Endodermal cell (in vitro differentiated cells): ENCODE results near the gene GPC6. TPM values are rescaled to one million over a fixed set of nuclear protein-coding genes. Genes with fewer than 3 reads are reported as not detected.

ENCODE experiments used
- DNase-seq: peaks from one replicate; pipeline ENCODE4 v3.0.0-alpha.2; 2017
- H3K27ac ChIP-seq: 2 replicates; pipeline ENCODE4 v1.5.1; 2013; ENCODE audit warnings: mild to moderate bottlenecking, low read depth, low read length, moderate library complexity
- H3K27me3 ChIP-seq: 2 replicates; pipeline ENCODE4 v1.6.1; 2013; ENCODE audit warnings: mild to moderate bottlenecking, low read length, moderate library complexity; ENCODE audit not compliant: insufficient read depth, control insufficient read depth, poor library complexity, severe bottlenecking
- H3K36me3 ChIP-seq: 2 replicates; pipeline ENCODE4 v1.7.0; 2013; ENCODE audit warnings: mild to moderate bottlenecking, low read length, moderate library complexity; ENCODE audit not compliant: control insufficient read depth, insufficient read depth
- H3K4me1 ChIP-seq: one replicate; pipeline ENCODE4 v1.7.0; 2013; ENCODE audit warnings: low read length; ENCODE audit not compliant: control insufficient read depth, insufficient read depth
- H3K4me3 ChIP-seq: 2 replicates; pipeline ENCODE4 v1.5.1; 2013; ENCODE audit warnings: mild to moderate bottlenecking, low read length, moderate library complexity
- H3K9ac ChIP-seq: 2 replicates; pipeline ENCODE4 v1.6.1; 2013; ENCODE audit warnings: mild to moderate bottlenecking, low read length, moderate library complexity; ENCODE audit not compliant: poor library complexity, severe bottlenecking; ENCODE audit errors: extremely low read depth
- H3K9me3 ChIP-seq: 2 replicates; pipeline ENCODE4 v1.6.1; 2013; ENCODE audit warnings: mild to moderate bottlenecking, low read length, moderate library complexity; ENCODE audit not compliant: control insufficient read depth
- H3K27ac Mint-ChIP-seq: 2 replicates; pipeline ENCODE4 v1.8.0; 2020; ENCODE audit warnings: mixed read lengths
- H3K27me3 Mint-ChIP-seq: 2 replicates; pipeline ENCODE4 v1.8.0; 2021; ENCODE audit warnings: mild to moderate bottlenecking, mixed read lengths; ENCODE audit not compliant: insufficient read depth
- H3K36me3 Mint-ChIP-seq: 2 replicates; pipeline ENCODE4 v1.8.0; 2020; ENCODE audit warnings: low read depth, mixed read lengths
- H3K4me1 Mint-ChIP-seq: 2 replicates; pipeline ENCODE4 v1.8.0; 2020; ENCODE audit warnings: mixed read lengths
- H3K4me3 Mint-ChIP-seq: 2 replicates; pipeline ENCODE4 v1.8.0; 2020; ENCODE audit warnings: mild to moderate bottlenecking, moderate library complexity, mixed read lengths
- H3K9me3 Mint-ChIP-seq: 2 replicates; pipeline ENCODE4 v1.8.0; 2020; ENCODE audit warnings: mild to moderate bottlenecking, mixed read lengths
- WGBS, 2 experiments: methylation state at CpG; one replicate each; pipeline versions ENCODE4 v1.1.5 to v1.1.7; 2013; ENCODE audit warnings: missing lambda C conversion rate in 2 of 2, mixed read lengths in 1 of 2; ENCODE audit not compliant: insufficient coverage in 1 of 2, insufficient read length in 1 of 2; 5-methylcytosine and 5-hydroxymethylcytosine counted together
- total RNA-seq, 2 donors: library from RNA; stranded (reverse); fragmentation: NEBNext Ultra II Directional in 1 of 2; extraction: Animal tissue kit (Norgen Biotek cat#: 25700) in 1 of 2; gene quantifications; 2 replicates in 1 of 2; 3 replicates in 1 of 2; pipeline ENCODE4 v1.2.1, GENCODE V29; 2021
- TF ChIP-seq, protein P1 (sequence below): fragments of 200-600 bp; sonication (generic); conservative IDR thresholded peaks from 2 replicates; pipeline ENCODE4 v1.5.0; 2021; ENCODE audit warnings: antibody characterized with exemption, mild to moderate bottlenecking

GPC6 gene
- total RNA-seq, 2 donors from 2014 or later: 69.6 to 80.4 TPM

DNA sequence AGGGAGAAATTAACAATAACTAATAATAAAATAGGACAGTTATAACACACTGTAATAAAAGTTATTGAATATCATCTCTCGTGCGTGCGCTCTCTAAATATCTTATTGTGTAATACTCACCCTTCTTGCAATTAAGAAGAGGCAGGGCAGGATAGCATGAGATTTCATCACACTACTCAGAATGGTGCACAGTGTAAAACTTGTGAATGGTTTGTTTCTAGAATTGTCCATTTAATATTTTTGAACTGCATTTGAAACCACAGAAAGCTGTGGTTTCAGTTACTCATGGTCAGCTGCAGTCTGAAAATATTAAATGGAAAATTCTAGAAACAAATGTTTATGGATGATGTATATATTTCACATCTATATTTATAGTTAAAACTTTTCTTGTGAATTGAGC, 1091.8 kb downstream of the GPC6 start:
- no peak for DNase-seq
- H3K4me3 Mint-ChIP-seq: no peak overlapping the region
- 93 to 100% methylated on average over 3 of the region's 3 CpGs for WGBS, 2 experiments
- Histone ChIP-seq H3K4me1 (peaks cover 7% of the 10 kb centered on the region), H3K27me3 (no peaks in the 10 kb centered on the region), H3K9me3 (peaks cover 15% of the 10 kb centered on the region), H3K27ac (no peak overlapping the region), H3K4me3 (no peak overlapping the region), H3K9ac (no peak overlapping the region), H3K36me3 (no peaks in the 10 kb centered on the region)
- peaks cover 2% of the 10 kb centered on the region for H3K36me3 Mint-ChIP-seq
- H3K27me3 Mint-ChIP-seq: no peaks in the 10 kb centered on the region
- no peak overlapping the region for H3K27ac Mint-ChIP-seq
- TF ChIP-seq, protein P1, sequence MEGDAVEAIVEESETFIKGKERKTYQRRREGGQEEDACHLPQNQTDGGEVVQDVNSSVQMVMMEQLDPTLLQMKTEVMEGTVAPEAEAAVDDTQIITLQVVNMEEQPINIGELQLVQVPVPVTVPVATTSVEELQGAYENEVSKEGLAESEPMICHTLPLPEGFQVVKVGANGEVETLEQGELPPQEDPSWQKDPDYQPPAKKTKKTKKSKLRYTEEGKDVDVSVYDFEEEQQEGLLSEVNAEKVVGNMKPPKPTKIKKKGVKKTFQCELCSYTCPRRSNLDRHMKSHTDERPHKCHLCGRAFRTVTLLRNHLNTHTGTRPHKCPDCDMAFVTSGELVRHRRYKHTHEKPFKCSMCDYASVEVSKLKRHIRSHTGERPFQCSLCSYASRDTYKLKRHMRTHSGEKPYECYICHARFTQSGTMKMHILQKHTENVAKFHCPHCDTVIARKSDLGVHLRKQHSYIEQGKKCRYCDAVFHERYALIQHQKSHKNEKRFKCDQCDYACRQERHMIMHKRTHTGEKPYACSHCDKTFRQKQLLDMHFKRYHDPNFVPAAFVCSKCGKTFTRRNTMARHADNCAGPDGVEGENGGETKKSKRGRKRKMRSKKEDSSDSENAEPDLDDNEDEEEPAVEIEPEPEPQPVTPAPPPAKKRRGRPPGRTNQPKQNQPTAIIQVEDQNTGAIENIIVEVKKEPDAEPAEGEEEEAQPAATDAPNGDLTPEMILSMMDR: no peak
- H3K9me3 Mint-ChIP-seq: peaks cover 5% of the 10 kb centered on the region
- peaks cover 8% of the 10 kb centered on the region for H3K4me1 Mint-ChIP-seq

DNA sequence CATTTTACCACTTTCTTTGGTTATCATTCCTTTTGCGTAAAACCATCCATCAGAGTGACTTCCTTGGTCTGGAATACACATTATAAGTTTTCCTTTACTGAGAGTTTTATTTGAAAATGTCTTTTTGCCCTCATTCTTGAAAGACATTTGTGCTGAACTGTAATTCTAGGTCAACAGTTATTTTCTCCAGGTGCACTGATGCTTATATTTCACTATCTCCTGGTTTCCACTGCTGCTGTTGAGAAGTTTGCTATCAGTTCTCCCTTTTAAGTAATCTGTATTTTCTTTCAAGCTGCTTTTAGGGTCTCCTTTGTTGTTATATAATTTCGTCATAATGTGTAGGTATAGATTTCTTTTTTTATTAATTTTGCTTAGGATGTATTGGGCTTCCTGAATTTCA, 1092.9 kb downstream of the GPC6 start:
- H3K27ac ChIP-seq: no peak overlapping the region
- H3K9me3 Mint-ChIP-seq: peaks cover 5% of the 10 kb centered on the region
- H3K4me3 ChIP-seq: no peak overlapping the region
- H3K27ac Mint-ChIP-seq: no peak overlapping the region
- H3K36me3 ChIP-seq: no peaks in the 10 kb centered on the region
- TF ChIP-seq, protein P1: no peak
- H3K9ac ChIP-seq: no peak overlapping the region
- 68 to 100% methylated on average over 1 to 2 of the region's 2 CpGs for WGBS, 2 experiments
- peaks cover 2% of the 10 kb centered on the region for H3K36me3 Mint-ChIP-seq
- no peak overlapping the region for H3K4me3 Mint-ChIP-seq
- peaks cover 15% of the 10 kb centered on the region for H3K9me3 ChIP-seq
- no peaks in the 10 kb centered on the region for H3K27me3 Mint-ChIP-seq
- no peak for DNase-seq
- no peaks in the 10 kb centered on the region for H3K27me3 ChIP-seq
- peaks cover 17% of the 10 kb centered on the region for H3K4me1 Mint-ChIP-seq
- H3K4me1 ChIP-seq: peaks cover 11% of the 10 kb centered on the region

DNA sequence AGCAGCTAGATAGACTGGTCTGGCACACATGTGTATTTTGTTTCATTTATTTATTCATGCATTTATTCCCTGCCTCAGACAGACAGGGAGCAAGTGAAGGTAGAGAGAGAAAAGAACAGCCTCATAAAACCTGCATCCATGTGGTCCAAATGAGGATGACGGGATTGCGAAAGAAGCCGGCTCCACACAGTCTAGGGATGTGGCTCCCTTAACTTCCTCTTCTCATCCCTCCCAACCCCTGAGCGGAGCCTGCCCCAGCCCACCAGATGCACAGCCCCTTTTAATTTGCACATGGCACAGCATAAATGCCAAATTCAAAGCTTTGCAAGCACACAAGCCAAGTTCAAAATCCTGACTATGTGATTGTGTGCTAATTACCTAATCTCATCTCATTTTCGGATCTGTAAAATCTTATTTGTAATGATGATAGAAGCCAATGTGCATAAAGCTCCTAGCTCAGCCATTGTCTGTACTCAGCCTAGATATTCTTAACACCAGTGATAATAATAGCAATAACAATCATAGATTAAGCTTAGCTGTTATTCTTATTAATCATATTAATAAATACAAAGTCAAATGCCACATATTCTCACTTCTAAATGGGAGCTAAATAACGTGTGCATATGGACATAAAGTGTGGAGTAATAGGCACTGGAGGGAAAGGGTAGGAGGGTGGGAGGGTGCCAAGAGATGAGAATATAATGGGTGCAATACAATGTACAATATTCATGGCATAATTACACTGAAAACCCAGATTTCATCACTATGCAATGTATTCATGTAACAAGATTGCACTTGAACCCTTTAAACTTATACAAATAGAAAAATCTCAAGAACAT, 1096.5 kb downstream of the GPC6 start:
- Mint-ChIP-seq H3K27ac (peak overlapping the region; percentile 66), H3K36me3 (no peaks in the 10 kb centered on the region), H3K4me3 (no peak overlapping the region), H3K27me3 (no peaks in the 10 kb centered on the region), H3K9me3 (peaks cover 5% of the 10 kb centered on the region), H3K4me1 (peaks cover 48% of the 10 kb centered on the region)
- Histone ChIP-seq H3K27me3 (no peaks in the 10 kb centered on the region), H3K9me3 (peaks cover 15% of the 10 kb centered on the region), H3K9ac (no peak overlapping the region), H3K4me3 (no peak overlapping the region), H3K36me3 (no peaks in the 10 kb centered on the region), H3K27ac (no peak overlapping the region), H3K4me1 (peaks cover 27% of the 10 kb centered on the region)
- 87% methylated on average over 6 of the region's 6 CpGs; no CpG with 5 or more reads in 1 of the 2 experiments for WGBS, 2 experiments
- TF ChIP-seq, protein P1: no peak
- DNase-seq: no peak
